Activated CD4-positive, CD25-positive, alpha-beta regulatory T cell (primary cell): ENCODE results near the gene FGFBP3.
"Not testable (repeated sequence)": the region's sequence is repeated elsewhere in the genome, so short reads cannot be mapped to it uniquely, and the experiment has no call there.

ENCODE experiments used
- DNase-seq, 4 experiments: peaks; one replicate each; lab custom pipeline; 2025; lab: John Stamatoyannopoulos, UW

FGFBP3 gene

DNA sequence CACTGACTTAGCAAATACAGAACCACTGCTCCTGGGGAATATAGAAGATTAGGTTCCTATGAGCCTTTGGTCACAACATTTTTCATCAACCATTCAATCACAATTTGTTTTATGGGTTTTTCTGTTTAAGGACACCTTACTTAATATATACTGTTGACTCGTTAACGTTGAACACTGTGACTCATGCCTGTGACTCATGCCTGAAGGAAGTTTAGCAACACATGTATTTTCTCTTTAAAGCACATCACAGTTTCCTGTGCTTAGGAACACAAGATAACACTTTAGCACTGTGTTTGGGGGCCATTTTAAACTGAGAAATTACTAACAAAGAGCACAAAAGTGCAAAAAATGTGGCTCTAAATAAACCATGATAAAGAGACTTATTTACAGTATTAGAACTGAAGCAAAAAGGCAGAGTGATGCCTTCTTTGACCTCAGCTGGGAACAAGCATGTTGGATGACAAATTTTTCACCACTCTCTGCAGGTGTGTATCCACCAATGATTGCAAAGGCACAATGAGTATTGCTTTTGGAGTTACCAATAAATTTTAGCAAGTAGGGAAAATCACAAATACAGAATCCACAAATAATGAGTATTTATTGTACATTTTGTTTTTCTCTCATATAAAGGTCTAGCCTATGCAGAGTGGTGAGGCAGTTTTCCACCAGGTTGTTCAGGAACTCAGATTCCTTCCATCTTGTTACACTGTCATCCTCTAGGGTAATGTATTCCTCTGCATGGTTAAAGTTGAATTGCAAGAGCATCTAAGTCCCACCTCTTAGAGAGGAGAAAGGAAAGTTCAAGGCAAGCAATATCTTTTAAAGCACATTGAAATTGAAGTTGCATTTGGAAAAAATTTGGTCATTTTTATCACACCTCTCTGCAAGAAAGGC, 7.3 kb downstream of the FGFBP3 start:
- DNase-seq: peak in 2 of 4 experiments; percentile 4 to 22

DNA sequence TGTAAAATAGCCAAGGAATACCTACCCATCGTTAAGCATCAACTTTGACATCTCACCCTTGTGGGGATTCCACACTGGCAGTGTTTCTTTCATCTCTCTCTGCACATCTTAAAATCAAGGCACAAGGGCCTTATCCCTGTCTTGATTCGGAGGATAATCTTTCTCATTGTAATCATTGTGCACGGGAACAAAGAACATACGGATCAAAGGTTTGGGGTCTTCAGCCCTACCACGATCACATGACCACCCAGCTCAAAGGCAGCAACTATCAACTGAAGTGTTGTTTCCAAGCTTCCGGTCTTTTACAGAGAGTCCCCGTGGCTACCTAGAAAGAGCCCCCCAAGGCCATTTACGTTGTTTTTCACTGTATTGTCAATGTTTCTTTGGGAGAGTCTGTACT, 11.9 kb downstream of the FGFBP3 start:
- DNase-seq: no peak

DNA sequence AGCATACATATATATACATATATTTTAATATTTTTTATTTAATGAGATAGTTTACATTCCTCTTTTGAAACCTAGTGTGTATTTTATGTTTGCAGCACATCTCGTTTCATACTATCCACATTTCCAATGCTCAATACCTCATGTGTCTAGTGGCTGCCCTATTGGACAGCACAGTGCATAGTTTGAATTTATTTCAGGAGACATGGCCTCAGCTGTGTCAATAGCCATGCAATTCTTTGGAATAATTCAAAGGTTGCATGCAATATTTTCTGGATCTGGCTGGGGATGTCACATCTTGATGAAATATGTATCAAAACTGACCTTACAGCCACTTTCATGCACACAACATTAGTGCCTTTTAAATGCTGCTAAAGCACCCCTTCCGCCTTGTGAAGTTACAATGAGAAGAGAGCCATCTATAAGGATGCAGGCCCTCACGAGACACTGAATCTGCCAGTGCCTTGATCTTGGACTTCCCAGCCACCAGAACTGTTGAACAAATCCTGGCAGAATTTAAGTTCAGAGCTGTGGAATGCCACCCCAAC, 13.0 kb downstream of the FGFBP3 start:
- DNase-seq: no peak

DNA sequence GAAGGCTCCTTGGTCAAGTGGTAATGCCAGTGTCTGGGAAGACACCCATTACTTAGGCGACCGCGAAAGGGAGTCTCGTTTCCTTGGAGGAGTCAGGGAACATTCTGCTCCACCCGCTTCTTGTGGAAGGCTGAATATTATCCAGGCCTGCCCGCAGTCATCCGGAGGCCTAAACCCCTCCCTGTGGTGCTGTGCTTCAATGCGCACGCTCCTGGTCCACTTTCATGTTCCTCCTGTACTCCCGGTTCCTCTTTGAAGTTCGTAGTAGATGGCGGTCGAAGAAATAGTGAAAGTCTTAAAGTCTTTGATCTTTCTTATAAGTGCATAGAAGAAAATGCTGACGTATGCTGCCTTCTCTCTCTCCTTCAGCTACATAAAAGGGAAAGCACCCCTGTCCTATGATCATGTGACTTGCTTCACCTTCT, 15.0 kb downstream of the FGFBP3 start:
- DNase-seq: not testable (repeated sequence)

DNA sequence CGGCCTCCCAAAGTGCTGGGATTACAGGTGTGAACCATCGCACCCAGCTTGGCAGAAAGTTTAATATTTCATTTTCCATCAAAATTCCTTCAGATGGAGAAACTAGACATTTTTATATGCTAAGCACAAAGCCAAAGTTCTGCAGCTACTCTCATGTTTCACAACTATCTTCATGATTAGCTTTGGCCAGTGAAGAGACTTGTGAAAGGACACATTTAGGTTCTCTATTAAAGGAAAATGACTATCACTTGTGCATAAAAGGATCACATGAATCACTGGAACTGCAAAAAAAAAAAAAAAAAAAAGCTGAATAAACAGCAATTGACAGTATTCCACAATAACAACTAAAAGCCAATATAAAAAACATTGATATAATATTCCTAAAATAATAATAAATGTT, 16.2 kb downstream of the FGFBP3 start:
- no peak for DNase-seq

DNA sequence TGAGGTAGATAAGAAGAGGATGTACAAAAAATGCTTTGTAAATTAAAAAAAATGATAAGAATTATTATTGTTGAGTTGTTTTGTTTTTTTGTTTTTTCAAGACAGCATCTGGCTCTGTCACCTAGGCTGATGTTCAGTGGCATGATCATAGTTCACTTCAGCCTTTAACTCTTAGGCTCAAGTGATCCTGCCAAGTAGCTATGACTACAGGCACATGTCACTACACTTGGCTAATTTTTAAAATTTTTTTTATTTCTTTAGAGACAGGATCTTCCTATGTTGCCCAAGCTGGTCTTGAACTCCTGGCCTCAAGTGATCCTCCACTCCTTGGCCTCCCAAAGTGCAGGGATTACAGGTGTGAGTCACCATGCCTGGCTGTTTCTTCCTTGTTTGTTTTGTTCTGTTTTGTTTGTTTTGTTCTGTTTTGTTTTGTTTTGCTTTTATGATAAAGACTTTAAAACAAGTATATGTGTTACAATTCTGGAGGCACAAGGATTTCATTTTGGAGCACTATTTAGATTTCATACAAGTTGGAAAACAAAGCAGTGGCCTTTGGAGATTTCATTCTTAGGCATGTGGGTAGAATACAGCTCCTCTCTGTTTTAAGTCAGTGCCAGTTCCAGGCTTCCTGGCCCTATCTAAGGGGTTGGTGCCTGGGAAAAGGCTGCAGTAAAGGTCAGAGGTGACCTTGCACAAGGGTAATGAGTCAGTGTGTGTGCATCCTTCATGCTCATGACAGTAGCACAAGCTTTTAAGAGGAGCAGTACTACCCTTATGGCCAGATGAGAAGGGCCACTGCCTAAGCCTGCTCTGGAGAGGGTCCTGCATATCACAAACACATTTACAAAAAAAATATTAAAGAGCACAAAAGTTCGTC, 17.9 kb downstream of the FGFBP3 start:
- DNase-seq: no peak

DNA sequence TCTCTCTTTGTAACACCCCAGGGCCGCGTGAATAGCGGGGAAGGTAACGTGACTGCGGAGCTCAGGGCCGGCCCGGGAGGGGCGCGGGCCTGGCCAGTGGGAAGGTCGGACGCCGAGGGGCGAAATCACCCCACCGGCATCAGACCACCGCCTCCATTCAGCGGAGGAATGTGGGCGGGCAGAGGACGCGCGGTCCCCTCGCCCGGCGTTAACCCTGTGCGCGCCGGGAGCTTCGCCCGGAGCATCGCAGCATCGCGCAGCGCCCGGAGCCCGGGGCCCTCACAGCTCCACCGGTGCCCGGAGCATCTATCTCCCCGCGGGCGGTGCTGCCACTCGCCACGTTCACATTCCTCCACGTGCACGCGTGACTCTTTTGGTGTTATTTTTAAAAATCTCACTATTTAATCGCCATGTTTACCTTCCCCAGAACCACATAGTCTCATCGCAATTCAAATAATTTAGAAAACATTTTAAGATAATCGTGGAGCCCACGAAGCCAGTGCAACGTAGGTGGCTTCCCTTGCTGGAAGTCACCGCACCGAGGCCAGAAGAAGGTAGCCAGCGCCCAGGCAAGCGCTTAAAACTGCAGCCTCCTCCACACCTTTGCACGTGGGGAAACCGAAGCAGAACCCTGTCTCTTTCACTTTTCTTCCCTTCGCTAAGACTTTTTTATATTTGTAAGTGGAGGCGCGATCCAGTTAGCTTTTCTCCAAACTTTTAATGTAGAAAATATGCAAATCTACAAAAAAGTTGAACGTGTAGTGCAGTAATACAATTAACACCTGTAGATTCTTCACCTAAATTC, 21.8 kb downstream of the FGFBP3 start:
- no peak for DNase-seq

DNA sequence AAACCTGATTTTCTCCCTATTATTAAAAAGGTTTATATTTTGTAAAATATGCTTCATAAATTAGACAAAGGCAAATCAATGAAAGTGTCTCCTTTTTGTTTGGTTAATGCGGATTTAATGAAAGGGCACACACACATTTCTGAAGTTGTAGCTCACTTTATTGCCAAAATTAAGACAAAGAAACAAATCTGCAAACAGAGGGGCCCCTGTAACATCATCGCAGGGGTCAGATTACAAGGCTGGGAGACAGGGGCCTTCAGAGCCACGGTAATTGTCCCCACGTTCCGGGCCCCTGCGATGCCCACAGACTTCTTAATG, 22.4 kb downstream of the FGFBP3 start:
- DNase-seq: no peak

DNA sequence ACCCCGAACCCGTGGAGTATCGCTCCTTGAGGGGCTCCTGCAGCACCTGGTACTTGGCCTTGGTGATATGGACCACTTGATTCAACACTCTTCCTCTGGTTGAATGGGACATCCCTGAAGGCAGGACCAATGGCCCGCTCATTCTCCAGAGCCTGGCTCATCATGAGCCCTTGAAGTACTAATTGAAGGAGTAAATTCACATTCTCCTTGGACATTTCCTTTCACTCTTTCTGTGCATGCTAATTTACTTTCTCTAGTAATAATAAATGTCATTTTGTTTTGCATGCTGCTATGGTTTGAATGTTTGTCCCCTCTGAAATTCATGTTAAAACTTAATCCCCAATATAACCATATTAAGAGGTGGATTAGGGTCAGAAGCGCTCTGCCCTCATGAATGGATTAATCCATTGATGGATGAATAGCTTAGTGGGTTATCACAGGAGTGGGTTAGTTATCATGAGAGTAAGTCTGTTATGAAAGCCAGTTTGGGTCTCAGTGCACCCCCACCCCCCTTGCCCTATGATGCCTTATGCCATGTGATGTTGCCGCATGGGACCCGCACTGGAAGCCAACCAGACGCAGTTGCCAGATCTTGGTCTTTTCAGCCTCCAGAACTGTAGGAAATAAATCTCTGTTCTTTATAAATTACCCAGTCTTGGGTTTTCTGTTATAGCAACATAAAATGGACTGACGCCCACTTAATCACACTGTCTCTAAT, 23.8 kb downstream of the FGFBP3 start:
- no peak for DNase-seq

DNA sequence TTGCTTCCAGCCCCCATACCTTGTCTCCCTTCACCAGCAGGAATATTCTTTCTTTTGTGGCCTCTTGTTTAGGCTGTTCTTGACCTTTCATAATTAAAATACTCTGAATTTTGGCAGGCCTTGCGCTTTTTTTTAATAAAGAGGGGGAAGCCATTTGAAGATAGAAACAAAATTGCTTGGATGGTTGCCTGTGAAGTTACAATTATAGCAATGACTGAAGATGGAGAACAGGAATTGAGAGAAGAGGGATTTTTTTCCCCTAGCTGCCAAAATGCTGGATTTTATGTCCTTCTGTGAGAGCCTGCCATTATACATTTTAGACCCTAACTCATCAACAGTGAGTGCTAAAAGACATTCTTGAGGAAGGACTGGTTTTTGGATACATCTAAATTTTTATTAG, 24.8 kb downstream of the FGFBP3 start:
- DNase-seq: no peak

DNA sequence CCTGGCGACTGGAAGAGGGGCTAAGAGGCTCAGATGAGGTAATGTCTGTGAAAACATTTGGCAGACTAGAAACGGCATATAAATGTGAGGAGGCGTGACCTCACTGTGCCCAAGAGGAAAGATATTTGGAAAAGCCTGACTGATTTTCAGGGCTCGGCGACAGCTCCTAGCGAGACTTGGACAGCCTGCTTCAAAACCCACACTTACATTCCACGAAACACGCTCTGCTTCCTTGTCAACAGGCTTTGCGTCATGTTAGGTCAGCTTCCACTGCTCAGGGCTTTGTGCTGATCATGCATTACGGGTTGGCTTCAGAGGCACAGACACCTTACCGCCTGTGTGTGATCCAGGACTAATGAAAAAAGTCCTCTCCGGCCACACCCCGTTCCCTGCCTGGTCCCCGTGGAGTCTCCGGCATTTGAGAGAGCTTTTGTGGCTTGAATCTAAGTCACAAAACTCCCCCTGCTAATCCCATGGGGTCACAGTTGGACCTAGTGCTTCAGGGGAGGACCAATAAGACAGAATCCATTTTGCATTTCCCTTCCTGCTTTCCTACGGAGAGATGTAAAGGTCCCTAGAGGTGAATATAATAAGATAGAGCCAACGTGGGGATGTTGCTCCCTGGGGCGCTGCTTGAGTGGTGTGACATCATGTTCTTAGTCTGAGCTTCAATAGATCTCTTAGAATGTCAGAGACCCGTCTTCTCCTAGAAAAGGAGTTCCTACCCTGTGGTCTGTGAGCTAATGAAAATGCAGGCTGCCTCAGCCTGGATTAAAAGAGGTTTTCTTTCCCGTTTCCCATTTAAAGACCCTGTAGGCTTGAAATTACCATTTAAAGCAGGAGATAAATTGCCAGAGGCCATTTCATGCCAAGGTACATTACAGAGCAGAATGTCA, 25.5 kb downstream of the FGFBP3 start:
- no peak for DNase-seq

DNA sequence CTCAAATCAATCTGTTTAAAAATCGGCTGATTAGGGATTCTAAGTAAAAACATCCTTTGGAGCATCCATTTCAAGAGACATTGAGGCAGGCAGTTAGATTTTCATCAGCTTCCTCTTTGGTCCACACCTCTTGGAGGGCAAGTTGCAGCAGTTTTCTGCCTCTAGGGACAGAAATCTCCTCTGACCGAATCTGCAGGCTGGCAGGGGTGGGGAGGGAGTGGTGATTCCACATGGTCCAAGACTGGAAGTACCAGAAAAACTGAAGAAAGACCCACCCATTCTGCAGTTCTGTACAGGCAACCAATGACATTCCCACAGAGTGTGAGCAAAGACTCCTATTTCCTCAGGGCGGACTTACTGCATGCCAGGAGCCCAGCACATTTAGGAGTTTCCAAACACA, 29.0 kb downstream of the FGFBP3 start:
- DNase-seq: no peak

DNA sequence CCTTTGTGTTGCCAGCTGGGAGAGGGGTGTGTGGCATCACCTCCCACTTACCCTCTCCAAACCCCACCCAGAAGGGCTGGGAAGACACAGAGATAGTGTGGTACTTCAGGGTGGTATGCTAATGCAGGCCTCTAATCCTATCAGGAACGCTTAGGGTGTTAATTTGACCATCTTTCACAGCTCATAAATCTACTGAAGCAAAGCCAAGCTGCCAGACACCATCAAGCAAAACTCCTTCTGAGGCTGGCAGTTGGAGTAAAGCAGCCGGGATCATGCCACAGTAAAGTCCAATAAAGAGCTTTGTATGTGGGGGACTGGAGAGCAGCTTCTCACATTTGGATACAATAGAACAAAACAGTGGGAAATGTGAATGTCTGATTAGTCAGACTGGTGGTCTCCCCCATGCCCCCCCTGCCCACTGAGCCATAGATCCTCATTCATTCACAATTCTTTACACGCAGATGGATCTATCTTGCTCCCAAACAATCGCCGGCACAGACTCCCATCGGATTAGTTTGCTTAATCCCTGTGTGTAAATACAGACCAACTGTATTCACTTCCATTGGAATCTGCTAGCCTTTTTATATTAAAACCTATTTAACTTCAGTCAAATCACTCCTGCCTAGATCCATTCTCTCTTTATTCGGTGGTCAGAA, 29.6 kb downstream of the FGFBP3 start:
- DNase-seq: no peak

DNA sequence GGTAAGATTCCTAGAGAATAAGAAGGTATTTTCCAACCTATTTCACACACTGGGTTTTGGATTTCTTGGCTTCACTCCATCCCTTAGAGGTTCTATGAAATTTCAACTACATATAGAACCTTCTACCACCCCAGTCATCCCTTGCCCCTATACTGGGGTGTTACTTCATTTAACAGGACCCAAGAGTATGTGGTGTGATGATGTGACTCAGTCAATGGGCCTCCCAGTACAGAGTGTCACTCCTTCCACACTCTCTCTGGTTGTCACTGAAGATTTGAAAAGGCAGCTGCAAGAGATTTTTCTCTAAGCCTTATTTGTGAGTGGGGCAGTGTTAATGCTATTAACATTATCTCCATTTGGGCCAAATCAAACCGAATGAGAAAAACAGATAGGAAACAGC, 33.5 kb downstream of the FGFBP3 start:
- no peak for DNase-seq

DNA sequence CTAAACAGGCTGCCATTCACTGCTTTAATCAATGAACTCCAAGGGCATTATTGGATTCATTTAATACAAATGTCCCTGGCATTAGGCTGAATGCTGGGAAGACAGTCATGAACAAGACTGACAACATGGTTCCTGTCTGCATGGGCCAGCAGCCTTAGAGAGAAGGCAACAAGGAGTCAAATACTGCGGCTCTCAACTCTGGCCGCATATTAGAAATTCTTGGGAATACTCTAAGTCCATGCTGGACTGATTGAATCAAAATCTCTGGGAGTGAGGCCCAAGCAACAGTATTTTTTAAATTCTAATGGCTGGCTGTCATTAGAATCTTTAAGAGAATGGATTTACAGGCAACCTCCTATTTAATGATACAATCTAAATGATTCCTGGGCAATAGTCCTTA, 34.1 kb downstream of the FGFBP3 start:
- DNase-seq: no peak

DNA sequence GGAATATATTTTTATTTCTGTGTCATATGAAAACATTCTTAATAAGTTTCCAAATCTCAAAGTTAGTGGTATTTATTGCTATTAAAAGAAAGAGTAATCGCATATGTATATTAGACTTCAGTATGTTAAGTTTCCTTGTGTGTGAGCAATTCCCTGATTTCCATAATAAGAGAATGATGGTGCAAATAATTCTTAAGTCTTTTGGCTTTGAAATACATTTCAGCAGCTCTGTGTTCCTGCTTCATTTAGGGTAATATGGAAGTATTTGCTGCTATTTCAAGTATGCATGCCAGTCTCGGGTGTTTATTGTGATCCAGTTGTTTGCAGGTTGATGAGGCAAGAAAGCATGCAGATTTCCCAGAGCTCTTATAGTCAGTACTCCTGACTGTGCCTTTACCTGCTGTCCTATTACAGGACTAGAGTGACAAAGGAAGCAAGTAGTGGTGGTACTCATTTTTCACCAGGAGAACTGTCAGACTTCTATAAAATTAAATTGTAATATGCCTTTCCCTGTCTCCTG, 43.7 kb downstream of the FGFBP3 start:
- DNase-seq: no peak

DNA sequence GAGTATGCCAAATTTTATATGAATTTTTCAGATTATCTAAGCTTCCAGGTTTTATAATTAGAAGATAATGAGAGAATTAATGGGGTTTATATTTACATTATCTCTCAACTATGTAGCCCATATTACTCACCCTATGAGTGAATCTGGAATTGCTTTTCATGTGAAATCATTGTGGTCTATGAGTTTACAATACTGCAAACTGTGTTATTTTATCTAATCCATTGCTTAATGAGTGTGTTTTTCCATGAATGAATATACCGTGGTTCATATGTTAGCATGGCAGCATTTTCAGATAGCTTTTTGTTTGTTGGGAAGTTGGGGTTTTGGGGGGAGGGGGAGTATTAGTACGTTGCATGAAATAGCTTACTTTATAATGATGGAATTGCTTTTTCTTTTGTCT, 44.5 kb downstream of the FGFBP3 start:
- DNase-seq: no peak

DNA sequence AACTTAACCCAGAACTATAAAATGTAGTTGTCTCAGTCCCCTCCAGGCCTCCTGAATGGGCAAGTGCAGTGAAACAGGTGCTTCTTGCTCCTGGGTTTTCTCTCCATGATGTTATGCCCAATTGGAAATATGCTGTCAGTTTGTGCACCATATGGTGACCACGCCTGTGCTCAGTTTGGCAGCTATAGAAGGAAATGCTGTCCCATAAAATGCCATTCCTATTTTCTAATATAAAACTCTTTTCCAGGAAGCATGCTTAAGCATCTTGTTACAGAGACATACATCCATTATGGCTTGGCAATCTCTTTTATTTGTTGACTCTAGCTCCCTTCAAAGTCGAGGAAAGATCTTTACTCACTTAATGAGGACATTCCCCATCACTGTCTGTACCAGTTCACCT, 45.2 kb downstream of the FGFBP3 start:
- no peak for DNase-seq

DNA sequence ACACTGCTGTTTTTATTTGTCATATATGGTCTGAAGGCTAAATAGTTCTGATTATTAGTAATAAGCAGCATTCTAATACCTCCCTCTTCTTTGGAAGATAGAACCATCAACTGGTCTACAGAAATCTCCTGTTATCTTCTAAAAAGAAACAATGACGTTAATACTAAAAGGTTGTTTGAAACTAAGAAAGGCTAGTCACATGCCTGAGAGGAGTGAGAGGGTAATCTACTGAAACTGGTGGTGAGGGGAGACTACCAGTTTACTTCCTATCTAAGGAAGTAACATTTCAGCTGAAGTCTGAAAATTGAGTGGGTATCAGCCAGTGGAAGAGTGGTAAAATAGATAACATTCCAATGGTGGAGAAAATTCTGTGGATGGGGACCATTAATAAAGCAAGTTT, 48.4 kb downstream of the FGFBP3 start:
- DNase-seq: no peak

DNA sequence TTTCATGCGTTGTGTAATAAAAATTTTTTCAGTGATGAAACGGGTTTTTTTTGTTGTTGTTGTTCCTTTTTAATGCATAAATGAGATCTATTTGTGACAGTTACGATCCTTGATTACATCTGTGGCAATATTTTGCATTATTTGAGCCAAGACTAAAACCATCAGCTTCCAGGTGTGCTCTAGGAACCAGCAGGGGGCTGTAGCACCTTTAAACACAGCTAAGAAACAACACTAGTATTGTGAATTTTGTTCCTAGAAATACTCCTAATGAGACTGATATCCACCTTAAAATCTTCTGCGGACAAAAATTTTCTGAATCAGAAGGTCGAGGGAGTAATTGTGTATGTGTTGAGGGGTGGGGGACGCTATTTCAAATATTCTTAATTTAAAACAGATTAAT, 52.6 kb downstream of the FGFBP3 start:
- no peak for DNase-seq
